HepG2 (cell line): ENCODE results near the gene BRD2.

Experiments used
- CBX2 ChIP-seq, 2 experiments: fragments of 200-600 bp in 1 of 2; sonication (generic); formaldehyde crosslinking in 1 of 2; IDR thresholded peaks; 2 replicates each; pipeline versions ENCODE4 v1.7.0 to v1.8.1; 2018 to 2022; ENCODE audit warnings: low read depth in 2 of 2, low read length in 1 of 2, mild to moderate bottlenecking in 1 of 2, missing genetic modification reagents in 1 of 2
- TF ChIP-seq, protein P1 (sequence below): sonication (generic); formaldehyde crosslinking; IDR thresholded peaks from 2 replicates; pipeline ENCODE4 v1.4.0; 2020; ENCODE audit warnings: missing genetic modification reagents

DNA sequence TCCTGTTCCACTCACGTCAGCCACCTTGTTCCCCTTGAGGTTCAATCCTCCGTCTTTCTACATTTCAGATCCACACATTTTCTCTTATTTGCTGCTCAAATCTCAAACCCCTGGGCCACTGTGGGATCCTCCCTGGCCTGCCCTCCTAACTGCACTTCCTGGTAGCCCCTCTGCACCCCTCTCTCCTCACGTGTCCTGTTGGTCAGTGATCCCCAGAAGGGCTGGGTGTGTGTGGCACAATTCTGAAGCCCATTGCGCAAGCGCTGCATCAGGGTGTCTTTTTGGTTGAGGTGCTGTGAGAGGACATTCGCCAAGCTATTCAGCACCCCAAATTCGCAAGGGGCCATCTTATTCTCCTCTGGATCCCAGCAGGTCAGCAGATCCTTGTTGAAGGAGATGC lies 29.9 kb upstream of the BRD2 start:
- TF ChIP-seq CBX2 (IDR thresholded peaks at IDR 0.05; ENCODE audit: low read depth, low read length) (no peak), CBX2 (CRISPR knock-in tag; IDR thresholded peaks at IDR 0.05; ENCODE audit: low read depth) (no peak)
- TF ChIP-seq, protein P1, sequence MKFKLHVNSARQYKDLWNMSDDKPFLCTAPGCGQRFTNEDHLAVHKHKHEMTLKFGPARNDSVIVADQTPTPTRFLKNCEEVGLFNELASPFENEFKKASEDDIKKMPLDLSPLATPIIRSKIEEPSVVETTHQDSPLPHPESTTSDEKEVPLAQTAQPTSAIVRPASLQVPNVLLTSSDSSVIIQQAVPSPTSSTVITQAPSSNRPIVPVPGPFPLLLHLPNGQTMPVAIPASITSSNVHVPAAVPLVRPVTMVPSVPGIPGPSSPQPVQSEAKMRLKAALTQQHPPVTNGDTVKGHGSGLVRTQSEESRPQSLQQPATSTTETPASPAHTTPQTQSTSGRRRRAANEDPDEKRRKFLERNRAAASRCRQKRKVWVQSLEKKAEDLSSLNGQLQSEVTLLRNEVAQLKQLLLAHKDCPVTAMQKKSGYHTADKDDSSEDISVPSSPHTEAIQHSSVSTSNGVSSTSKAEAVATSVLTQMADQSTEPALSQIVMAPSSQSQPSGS (CRISPR knock-in tag), result no peak
